ENCODE data around the gene NLRC5.
A peak's percentile ranks its signal among the peaks of the same experiment; 100 is the strongest.
"Not testable (repeated sequence)": the region's sequence is repeated elsewhere in the genome, so short reads cannot be mapped to it uniquely, and the experiment has no call there.

The NLRC5 gene

GRCh38 chr16:57091975-57092785 is 102.8 kb downstream of the NLRC5 start, which contains the start of gene CPNE2:
CPNE2 (plus strand) TSS chr16:57092583; CDS start chr16:57110743, 18,160 bp downstream.
- H3K36me3 Mint-ChIP-seq (ENCODE audit: insufficient read depth) = peaks cover 10% of the 10 kb centered on the region

GRCh38 chr16:57092786-57093411 is 103.5 kb downstream of the NLRC5 start:
- Mint-ChIP-seq H3K36me3 (ENCODE audit: insufficient read depth) (peaks cover 11% of the 10 kb centered on the region), H3K9me3 (no peaks in the 10 kb centered on the region), H3K4me1 (peaks cover 11% of the 10 kb centered on the region), H3K27me3 (no peaks in the 10 kb centered on the region), H3K27ac (ENCODE audit: low read depth) (no peak overlapping the region), H3K4me3 (peak overlapping the region; percentile 81)
- DNase-seq (ENCODE audit: low spot score in 2 of 2) = no peak
- ATAC-seq (replicated peaks; ENCODE audit: extremely low read depth, poor library complexity, severe bottlenecking) = peak; percentile 64

More at GRCh38 chr16:57091975-57092785, 102.8 kb downstream of the NLRC5 start, which contains the start of gene CPNE2:
- peak within 1 kb of the TSS; percentile 81 for H3K4me3 Mint-ChIP-seq
- DNase-seq (ENCODE audit: low spot score in 2 of 2) (no peak), ATAC-seq (replicated peaks; ENCODE audit: extremely low read depth, poor library complexity, severe bottlenecking) (peak; percentile 52)
- H3K9me3 Mint-ChIP-seq = no peaks in the 10 kb centered on the region
- peak within 1 kb of the TSS; percentile 86 for H3K27ac Mint-ChIP-seq (ENCODE audit: low read depth)
- no peaks in the 10 kb centered on the region for H3K27me3 Mint-ChIP-seq
- peaks cover 11% of the 10 kb centered on the region for H3K4me1 Mint-ChIP-seq

GRCh38 chr16:57093666-57094564 is 104.6 kb downstream of the NLRC5 start:
- Mint-ChIP-seq H3K36me3 (ENCODE audit: insufficient read depth) (peaks cover 7% of the 10 kb centered on the region), H3K27me3 (no peaks in the 10 kb centered on the region), H3K9me3 (no peaks in the 10 kb centered on the region), H3K4me1 (peaks cover 17% of the 10 kb centered on the region), H3K27ac (ENCODE audit: low read depth) (no peak overlapping the region), H3K4me3 (peak overlapping the region; percentile 81)
- ATAC-seq (replicated peaks; ENCODE audit: extremely low read depth, poor library complexity, severe bottlenecking) (no peak), DNase-seq (ENCODE audit: low spot score in 2 of 2) (no peak)

GRCh38 chr16:57094911-57095310 is 105.6 kb downstream of the NLRC5 start:
- Mint-ChIP-seq H3K4me3 (no peak overlapping the region), H3K27ac (ENCODE audit: low read depth) (no peak overlapping the region), H3K9me3 (no peaks in the 10 kb centered on the region), H3K36me3 (ENCODE audit: insufficient read depth) (peaks cover 7% of the 10 kb centered on the region), H3K27me3 (no peaks in the 10 kb centered on the region), H3K4me1 (peaks cover 17% of the 10 kb centered on the region)
- no peak for ATAC-seq (replicated peaks; ENCODE audit: extremely low read depth, poor library complexity, severe bottlenecking)
- DNase-seq (ENCODE audit: low spot score in 2 of 2) = no peak

- Mint-ChIP-seq H3K4me3 (no peak overlapping the region), H3K27me3 (no peaks in the 10 kb centered on the region)
- no peak for ATAC-seq (replicated peaks; ENCODE audit: extremely low read depth, poor library complexity, severe bottlenecking)
Measured at GRCh38 chr16:57096192-57096591, 106.8 kb downstream of the NLRC5 start.

GRCh38 chr16:57096793-57097192 is 107.4 kb downstream of the NLRC5 start:
- ATAC-seq (replicated peaks; ENCODE audit: extremely low read depth, poor library complexity, severe bottlenecking) (no peak), DNase-seq (ENCODE audit: low spot score in 2 of 2) (no peak)
- Mint-ChIP-seq H3K27me3 (no peaks in the 10 kb centered on the region), H3K4me3 (no peak overlapping the region), H3K36me3 (ENCODE audit: insufficient read depth) (peaks cover 3% of the 10 kb centered on the region), H3K4me1 (peaks cover 11% of the 10 kb centered on the region), H3K9me3 (no peaks in the 10 kb centered on the region), H3K27ac (ENCODE audit: low read depth) (no peak overlapping the region)

More at GRCh38 chr16:57096192-57096591, 106.8 kb downstream of the NLRC5 start:
- Mint-ChIP-seq H3K4me1 (peaks cover 15% of the 10 kb centered on the region), H3K9me3 (no peaks in the 10 kb centered on the region), H3K27ac (ENCODE audit: low read depth) (no peak overlapping the region), H3K36me3 (ENCODE audit: insufficient read depth) (peaks cover 4% of the 10 kb centered on the region)
- no peak for DNase-seq (ENCODE audit: low spot score in 2 of 2)

- no peak for ATAC-seq (replicated peaks; ENCODE audit: extremely low read depth, poor library complexity, severe bottlenecking)
- Mint-ChIP-seq H3K27ac (ENCODE audit: low read depth) (no peak overlapping the region), H3K36me3 (ENCODE audit: insufficient read depth) (peaks cover 1% of the 10 kb centered on the region)
Measured at GRCh38 chr16:57098188-57098841, 109.0 kb downstream of the NLRC5 start.

GRCh38 chr16:57099965-57100364 is 110.6 kb downstream of the NLRC5 start:
- H3K9me3 Mint-ChIP-seq; DNase-seq (ENCODE audit: low spot score in 2 of 2); H3K27me3 Mint-ChIP-seq; H3K27ac Mint-ChIP-seq (ENCODE audit: low read depth); H3K36me3 Mint-ChIP-seq (ENCODE audit: insufficient read depth); H3K4me3 Mint-ChIP-seq; ATAC-seq (replicated peaks; ENCODE audit: extremely low read depth, poor library complexity, severe bottlenecking): not testable (repeated sequence)
- peaks cover 23% of the 10 kb centered on the region for H3K4me1 Mint-ChIP-seq

More at GRCh38 chr16:57098188-57098841, 109.0 kb downstream of the NLRC5 start:
- no peaks in the 10 kb centered on the region for H3K27me3 Mint-ChIP-seq
- DNase-seq (ENCODE audit: low spot score in 2 of 2) = no peak
- no peak overlapping the region for H3K4me3 Mint-ChIP-seq
- H3K9me3 Mint-ChIP-seq = no peaks in the 10 kb centered on the region
- H3K4me1 Mint-ChIP-seq = peaks cover 15% of the 10 kb centered on the region

- H3K4me3 Mint-ChIP-seq = no peak overlapping the region
- no peaks in the 10 kb centered on the region for H3K27me3 Mint-ChIP-seq
- DNase-seq (ENCODE audit: low spot score in 2 of 2) (no peak), ATAC-seq (replicated peaks; ENCODE audit: extremely low read depth, poor library complexity, severe bottlenecking) (no peak)
- no peaks in the 10 kb centered on the region for H3K9me3 Mint-ChIP-seq
- no peak overlapping the region for H3K27ac Mint-ChIP-seq (ENCODE audit: low read depth)
- H3K36me3 Mint-ChIP-seq (ENCODE audit: insufficient read depth) = peaks cover 1% of the 10 kb centered on the region
- H3K4me1 Mint-ChIP-seq = peaks cover 25% of the 10 kb centered on the region
Measured at GRCh38 chr16:57100445-57100844, 111.1 kb downstream of the NLRC5 start.

- Mint-ChIP-seq H3K27ac (ENCODE audit: low read depth) (peak overlapping the region; percentile 35), H3K4me1 (peaks cover 32% of the 10 kb centered on the region), H3K9me3 (no peaks in the 10 kb centered on the region), H3K36me3 (ENCODE audit: insufficient read depth) (peaks cover 2% of the 10 kb centered on the region), H3K4me3 (no peak overlapping the region), H3K27me3 (no peaks in the 10 kb centered on the region)
- no peak for DNase-seq (ENCODE audit: low spot score in 2 of 2)
- no peak for ATAC-seq (replicated peaks; ENCODE audit: extremely low read depth, poor library complexity, severe bottlenecking)
Measured at GRCh38 chr16:57102888-57103851, 113.8 kb downstream of the NLRC5 start.

- Mint-ChIP-seq H3K9me3 (no peaks in the 10 kb centered on the region), H3K27ac (ENCODE audit: low read depth) (no peak overlapping the region), H3K36me3 (ENCODE audit: insufficient read depth) (peaks cover 2% of the 10 kb centered on the region), H3K4me3 (no peak overlapping the region), H3K27me3 (no peaks in the 10 kb centered on the region), H3K4me1 (peaks cover 26% of the 10 kb centered on the region)
- no peak for DNase-seq (ENCODE audit: low spot score in 2 of 2)
- ATAC-seq (replicated peaks; ENCODE audit: extremely low read depth, poor library complexity, severe bottlenecking) = no peak
Measured at GRCh38 chr16:57104706-57105105, 115.3 kb downstream of the NLRC5 start.
